COLO829 (cell line): ENCODE data around the gene P2RY14.

Experiments used
- DNase-seq: peaks from one replicate; pipeline ENCODE4 v3.0.0; 2012; ENCODE audit warnings: low spot score

Gene P2RY14

DNA sequence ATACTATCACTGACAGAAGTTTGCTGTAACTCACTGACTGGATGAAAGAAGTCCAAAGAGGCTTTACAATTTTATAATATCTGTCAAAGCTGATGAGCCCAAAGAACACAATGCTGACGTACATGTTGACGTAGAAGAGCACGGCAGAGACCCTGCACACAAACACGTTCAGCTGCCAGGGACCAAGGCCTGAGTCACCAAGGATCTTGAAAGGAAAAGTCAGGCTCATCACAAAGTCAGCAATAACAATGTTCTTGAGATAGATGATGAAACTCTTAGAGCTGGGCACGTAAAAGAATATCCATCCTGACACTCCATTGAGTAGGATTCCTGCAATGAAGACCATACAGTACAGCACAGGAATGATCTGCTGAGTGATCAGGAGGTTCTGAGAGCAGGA lies 64.5 kb downstream of the P2RY14 start:
- no peak for DNase-seq

GRCh38 chr3:151213151-151213550 lies 65.2 kb downstream of the P2RY14 start:
- no peak for DNase-seq

DNA sequence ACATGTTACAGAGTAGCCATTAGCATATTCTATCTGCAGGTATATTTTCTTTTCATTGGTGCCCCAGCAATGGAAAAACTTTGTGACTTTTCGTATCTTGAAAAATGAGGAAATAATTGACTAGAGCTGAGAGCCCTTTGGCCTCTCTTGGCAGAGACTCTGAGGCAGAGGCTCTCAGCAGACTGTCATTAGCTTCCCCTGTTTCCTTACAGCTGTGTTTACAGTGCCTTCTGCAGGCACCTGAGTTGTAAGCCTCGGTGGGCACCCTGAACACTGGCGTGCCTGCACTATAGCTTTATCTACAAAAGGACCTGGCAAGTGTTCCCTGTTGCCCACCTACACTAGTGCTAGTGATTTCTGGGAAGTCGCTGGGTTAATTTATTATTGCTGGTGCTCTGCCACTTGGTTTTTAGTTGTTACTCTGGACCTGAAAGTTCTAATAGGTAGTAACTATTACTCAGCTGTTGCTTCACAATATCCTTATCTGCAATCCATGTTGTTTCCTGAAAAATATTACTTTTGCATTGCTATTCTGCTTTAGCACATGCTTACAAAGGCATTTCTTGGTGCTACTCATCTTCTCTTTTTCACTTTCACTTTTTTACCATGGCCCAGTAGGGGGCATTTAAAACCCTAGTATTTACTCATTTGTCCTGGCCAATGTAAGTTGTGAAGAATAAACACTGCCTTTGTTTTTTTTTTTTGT lies 67.5 kb downstream of the P2RY14 start:
- DNase-seq, result no peak

DNA sequence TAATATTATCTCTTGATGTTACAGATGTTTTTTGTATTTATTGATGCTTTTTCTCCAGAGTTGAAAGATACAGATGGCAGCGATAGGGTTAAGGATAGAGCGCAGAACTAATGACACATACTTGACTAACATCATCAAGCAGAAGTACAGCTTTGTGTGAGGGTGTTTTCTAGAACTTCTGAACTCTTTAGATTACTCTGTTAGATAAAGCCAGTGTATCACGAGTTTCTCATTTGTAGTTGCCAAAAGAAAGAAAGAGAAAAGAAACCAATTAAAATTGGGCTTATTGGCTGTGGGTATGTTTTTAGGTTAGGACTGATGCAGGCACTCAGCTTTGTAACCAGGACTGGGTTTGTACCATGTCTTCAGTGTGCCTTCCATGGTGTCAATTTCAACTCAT lies 68.7 kb downstream of the P2RY14 start:
- no peak for DNase-seq

- DNase-seq, result no peak
Measured at GRCh38 chr3:151206201-151206600, 72.1 kb downstream of the P2RY14 start.

GRCh38 chr3:151205482-151205881 lies 72.9 kb downstream of the P2RY14 start:
- DNase-seq, result no peak

DNA sequence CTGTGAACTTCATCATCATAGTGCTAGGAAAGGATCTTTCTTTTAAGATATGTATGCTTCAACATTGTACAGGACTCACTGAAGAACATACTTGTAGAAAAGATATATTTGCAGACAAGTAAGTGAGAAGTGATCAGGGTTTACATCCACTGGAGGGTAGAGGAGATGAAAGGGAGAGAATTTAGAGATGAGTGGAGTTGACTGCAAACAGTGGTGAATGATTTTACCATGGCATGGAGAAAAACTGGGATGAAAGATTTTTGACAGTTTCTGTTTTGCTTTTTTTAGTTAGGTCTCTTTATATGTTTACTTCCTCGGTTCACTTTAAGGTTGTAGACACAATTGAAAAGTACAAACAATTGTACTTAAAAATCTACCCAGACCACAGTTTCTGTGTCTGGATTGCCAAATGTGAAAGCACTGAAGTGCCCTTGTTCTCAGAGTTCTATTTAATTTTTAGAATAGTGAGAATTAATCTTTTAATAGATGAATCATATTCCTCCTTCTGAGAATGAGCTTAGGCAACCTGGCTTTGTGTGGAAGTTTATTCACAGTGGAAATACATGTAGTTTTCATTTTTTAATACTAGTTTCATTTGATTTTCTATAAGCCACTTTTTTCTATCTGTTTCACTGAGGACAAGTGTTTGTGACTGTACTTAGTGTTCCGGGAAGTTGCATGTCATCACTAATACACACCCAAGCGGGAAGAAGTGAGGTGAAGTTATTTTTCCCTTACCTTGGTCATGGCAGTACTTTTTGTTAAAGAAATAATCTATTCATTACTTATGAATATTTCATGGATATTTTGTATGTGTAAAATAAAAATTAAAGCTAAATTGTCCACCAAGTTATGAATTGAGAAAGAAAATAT lies 73.6 kb downstream of the P2RY14 start:
- DNase-seq, result no peak

GRCh38 chr3:151203051-151203420 lies 75.3 kb downstream of the P2RY14 start, which contains the start of gene GPR171:
Gene GPR171 (minus strand): TSS chr3:151203216. CDS start chr3:151199386, 3,830 bp downstream.
- DNase-seq, result no peak

DNA sequence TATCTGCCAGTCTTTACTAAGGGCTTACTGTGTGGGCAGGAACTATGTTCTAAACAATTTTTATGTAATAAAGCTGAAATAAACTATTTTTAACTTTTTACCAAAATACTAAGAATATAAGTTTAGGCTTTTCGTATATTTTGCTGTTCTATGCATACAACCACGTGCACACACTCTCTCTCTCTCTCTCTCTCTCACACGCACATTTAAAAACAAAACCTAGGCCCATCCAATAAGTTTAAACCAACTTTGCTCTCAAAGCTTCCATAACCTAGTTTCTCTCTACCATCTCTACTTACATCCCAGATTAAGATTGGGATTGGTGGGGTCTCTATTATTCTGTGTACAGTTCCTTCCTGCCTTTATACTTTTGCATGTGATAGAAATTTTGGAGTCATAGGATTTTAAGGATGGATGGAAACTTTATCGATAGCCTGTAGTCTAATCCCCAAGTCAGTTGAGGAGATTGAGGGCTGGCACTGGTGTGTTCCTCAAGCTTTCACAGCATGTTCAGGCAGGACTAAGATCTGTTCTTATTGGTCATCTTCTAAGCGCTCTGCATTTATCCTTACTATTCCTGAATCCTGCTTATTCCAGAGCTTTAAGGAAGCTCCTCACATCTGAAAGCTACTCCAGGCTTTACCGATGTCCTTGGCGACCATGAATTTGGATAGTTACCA lies 77.2 kb downstream of the P2RY14 start:
- DNase-seq, result no peak

- DNase-seq, result no peak
Measured at GRCh38 chr3:151200586-151200985, 77.8 kb downstream of the P2RY14 start.

DNA sequence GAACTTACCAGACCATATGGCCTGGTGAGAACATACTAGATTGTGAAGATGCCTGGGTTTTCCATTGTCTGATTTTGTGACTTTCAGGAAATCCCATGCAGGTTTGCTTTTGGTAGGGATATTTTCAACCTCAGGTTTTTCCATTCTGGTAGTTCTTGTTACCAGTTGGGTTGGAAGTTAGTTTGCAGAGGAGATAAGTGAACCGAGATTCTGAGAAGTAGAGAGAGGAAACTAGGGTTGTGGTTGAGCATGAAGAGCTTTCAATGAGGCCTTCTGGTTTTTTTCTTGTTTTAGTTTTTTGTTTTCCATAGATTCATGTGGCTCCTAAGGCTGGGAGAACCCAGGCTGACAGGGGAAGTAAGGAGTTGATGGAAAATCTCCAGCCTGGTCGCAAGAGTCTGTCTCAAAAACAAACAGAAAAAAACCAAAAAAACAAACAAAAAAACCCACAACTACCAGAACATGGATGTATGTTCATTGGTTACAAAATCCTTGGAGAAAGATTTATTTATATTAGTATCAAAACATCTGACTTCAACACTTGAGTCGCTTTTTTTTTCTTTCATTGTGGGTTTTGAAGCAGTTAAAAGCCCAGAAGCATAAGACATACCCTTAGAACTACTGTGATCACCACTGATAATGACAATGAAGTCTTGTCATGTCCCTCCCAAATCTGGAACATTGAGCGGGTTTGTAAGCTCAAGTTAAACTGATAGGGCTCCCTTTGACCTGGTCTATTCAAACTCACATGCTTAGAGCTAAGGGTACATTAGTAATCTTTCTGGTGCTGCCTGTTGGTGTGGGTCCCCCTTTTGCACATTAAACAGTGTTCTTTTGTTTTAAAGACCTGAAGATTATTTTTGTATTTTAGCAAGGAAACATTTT lies 78.5 kb downstream of the P2RY14 start:
- DNase-seq, result no peak

- DNase-seq, result no peak
Measured at GRCh38 chr3:151198849-151199248, 79.5 kb downstream of the P2RY14 start.

DNA sequence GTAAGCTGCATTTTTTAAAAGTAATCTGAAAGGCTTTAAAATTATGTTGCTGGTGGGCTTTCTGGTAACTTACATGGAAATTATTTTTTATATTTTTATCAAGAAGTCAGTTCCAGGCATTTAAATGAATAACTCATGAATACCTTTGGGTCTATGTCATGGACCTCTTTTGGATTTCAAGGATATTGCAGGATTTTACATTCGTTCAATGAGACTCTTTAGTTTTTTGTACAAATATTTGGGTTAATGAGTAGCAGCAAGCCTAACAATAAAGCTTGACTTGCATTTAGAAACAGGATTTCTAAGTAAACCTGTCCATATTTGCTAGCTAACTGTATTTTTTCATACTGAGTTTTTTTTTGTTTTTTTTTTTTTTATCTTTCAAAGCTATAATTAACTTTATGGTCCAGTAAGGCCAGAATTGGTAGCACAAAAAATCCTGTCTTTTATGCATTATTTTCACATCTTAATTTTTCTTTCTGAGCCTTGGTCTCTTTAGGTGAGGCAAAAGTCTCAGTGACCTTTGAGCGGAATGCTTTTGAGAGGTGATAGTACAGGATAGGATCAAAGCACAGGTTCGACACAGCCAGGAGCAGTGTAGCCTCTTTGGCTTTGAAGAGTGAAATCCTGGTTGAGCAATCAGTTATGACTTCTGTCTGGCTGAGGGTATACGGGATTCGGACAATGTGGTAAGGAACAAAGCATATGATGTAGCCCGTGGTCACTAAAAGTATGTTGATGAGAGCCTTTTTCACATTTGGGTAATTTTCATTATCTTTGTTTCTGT lies 80.2 kb downstream of the P2RY14 start:
- no peak for DNase-seq

DNA sequence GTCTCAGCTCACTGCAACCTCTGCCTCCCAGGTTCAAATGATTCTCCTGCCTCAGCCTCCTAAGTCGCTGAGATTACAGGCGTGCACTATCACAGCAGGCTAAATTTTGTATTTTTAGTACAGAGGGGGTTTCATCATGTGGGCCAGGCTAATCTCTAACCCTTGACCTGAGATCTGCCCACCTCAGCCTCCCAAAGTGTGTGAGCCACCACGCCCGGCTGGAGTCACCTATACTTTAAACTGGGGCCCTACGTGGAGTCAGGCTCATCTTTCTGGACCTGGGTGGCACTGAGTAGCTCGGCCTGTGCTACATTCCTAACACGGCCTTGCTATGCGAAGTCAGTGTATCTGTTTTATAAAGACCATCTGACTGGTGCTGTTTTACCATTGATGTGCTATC lies 81.1 kb downstream of the P2RY14 start:
- DNase-seq, result no peak

DNA sequence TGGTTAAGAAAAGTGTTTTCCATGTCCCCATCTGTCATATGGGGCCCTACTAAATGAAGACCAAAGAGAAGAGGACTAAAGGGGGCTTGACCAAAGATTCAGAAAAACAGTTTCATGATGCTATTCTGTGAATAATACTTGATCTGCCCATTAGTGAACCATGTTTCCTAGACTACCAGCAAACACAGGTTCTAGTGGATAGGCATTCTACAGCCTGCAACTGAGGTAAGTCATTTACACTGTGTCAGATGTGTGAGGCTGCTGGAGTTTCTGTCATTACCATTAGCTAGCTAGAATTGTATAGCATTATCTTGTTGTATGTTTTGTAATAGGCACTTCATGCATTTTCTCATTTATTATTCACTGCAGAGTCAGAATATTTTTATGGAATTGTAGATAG lies 81.9 kb downstream of the P2RY14 start:
- no peak for DNase-seq

GRCh38 chr3:151195826-151196225 lies 82.5 kb downstream of the P2RY14 start:
- no peak for DNase-seq

DNA sequence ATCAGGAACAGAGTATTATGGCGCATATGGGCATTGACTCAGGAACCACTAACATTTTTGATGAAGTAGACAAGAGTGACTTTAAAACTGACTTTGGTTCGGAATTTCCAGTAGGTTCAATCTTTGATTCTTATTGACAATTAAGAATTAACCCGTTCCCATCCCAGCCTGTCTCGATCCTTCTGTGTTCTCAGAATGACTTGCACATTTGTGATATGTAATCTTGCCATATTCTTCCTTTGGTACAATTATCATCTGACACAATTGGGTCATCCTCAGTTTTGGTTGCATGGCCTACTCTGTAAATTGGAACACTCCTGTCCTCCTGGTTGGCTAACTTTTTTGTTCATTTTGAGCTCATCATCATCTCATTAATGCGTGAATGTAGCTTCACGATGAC lies 85.8 kb downstream of the P2RY14 start:
- no peak for DNase-seq

DNA sequence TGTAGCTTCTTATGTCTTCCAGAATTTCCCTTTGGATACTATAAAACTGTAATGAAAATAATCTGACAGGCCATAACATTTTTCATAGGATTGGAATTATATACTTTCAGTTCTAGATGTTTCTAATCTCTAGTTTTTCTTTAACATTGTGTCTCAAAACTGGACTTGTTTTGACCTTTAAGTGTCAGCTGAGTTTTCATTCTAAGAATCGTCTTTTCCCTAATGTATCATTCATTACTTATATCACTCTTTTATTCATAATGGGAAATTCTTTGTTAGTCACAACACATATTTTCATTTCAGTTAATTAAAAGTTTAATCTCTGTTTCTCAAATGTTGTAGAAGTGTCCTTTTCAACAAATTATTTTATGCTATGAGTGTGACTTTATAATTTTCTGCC lies 87.2 kb downstream of the P2RY14 start:
- no peak for DNase-seq

GRCh38 chr3:151183265-151183671 lies 95.1 kb downstream of the P2RY14 start:
- DNase-seq, result no peak

DNA sequence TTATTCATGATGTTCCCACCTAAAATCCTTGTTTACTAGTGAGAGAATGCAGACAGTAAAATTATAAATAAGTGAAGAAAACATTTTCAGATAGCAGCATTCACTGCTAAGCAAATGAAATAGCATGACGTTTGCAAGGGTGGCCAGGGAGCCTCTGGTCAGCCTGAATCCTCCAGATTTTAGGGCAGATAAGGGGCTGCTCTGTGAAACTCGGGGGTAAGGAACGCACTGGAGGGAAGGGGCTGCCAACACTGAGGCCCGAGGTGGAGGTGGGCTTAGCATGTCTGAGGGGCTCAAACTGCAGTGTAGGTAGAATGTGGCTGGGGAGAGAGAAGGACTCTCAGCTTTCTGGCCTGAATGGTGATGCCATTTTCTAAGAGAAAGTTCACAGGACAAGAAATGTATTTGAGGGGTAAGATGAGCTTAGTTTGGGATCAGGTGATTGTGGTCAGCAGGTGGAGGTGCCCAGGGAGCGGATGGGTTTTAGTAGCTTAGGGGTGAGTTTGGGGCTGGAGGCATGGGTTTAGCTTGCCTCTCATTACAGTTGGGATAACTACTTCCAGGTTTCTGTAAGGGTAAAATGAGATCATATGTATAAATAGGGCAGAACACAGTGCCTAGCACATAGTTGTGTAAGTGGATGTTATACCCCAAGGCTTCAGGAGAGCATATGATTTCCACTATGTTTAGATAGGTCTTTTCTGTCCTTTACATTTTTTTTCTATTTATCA lies 95.8 kb downstream of the P2RY14 start:
- DNase-seq, result no peak
